Measurements from ENCODE around the gene ESPNL. TPM values are rescaled to one million over a fixed set of nuclear protein-coding genes. Genes with fewer than 3 reads are reported as not detected.

ESPNL gene
- total and polyA plus RNA-seq, 7 donors = 0.04 to 0.32 (median 0.16) TPM; not detected in 1

- Histone ChIP-seq H3K36me3 (ENCODE audit: insufficient read depth in 1 of 2, low read depth in 1 of 2) (no peaks in the 10 kb centered on the region), H3K4me3 (no peak overlapping the region), H3K9me3 (peaks cover 3% of the 10 kb centered on the region), H3K27me3 (ENCODE audit: insufficient read depth in 3 of 3, low read length in 2 of 3) (no peaks in the 10 kb centered on the region), H3K4me1 (peaks cover 7% of the 10 kb centered on the region), H3K27ac (no peak overlapping the region)
- peak; percentile 9 to 36 for DNase-seq
- no peak for TF ChIP-seq CTCF (IDR thresholded peaks at IDR 0.05)
- peak in 1 of 4 donors; percentile 6 for ATAC-seq
- WGBS, 3 donors = 90% methylated on average over 28 of the region's 28 CpGs
- intact Hi-C loops (cut with DNase I) = no loop called here
These were observed 7.6 kb downstream of the ESPNL start for GRCh38 chr2:238107525-238108422.

- Histone ChIP-seq H3K27me3 (ENCODE audit: insufficient read depth in 3 of 3, low read length in 2 of 3) (no peaks in the 10 kb centered on the region), H3K4me1 (peaks cover 7% of the 10 kb centered on the region), H3K27ac (peak overlapping the region; percentile 36), H3K9me3 (peaks cover 3% of the 10 kb centered on the region), H3K36me3 (ENCODE audit: insufficient read depth in 1 of 2, low read depth in 1 of 2) (no peaks in the 10 kb centered on the region), H3K4me3 (no peak overlapping the region)
- TF ChIP-seq CTCF (IDR thresholded peaks at IDR 0.05) = no peak
- intact Hi-C loops (cut with DNase I) = no loop called here
- WGBS, 3 donors = 35 to 38% (median 38%) methylated on average over 17 to 19 of the region's 19 CpGs
- ATAC-seq (peak; percentile 71 to 89 (median 80)), DNase-seq (peak; percentile 20 to 61)
These were observed 8.5 kb downstream of the ESPNL start for GRCh38 chr2:238108423-238109183.

GRCh38 chr2:238113611-238114010, 13.5 kb downstream of the ESPNL start:
- intact Hi-C loops (cut with DNase I) = no loop called here
- H3K4me1 ChIP-seq = peaks cover 3% of the 10 kb centered on the region
- no peak overlapping the region for H3K27ac ChIP-seq
- DNase-seq (no peak), ATAC-seq (no peak)
- H3K27me3 ChIP-seq (ENCODE audit: insufficient read depth in 3 of 3, low read length in 2 of 3) = no peaks in the 10 kb centered on the region
- WGBS, 3 donors = 89 to 94% (median 94%) methylated on average over 13 of the region's 13 CpGs
- no peak overlapping the region for H3K4me3 ChIP-seq
- peaks cover 3% of the 10 kb centered on the region for H3K9me3 ChIP-seq
- no peaks in the 10 kb centered on the region for H3K36me3 ChIP-seq (ENCODE audit: insufficient read depth in 1 of 2, low read depth in 1 of 2)
- TF ChIP-seq CTCF (IDR thresholded peaks at IDR 0.05) = no peak

GRCh38 chr2:238114331-238114841, 14.2 kb downstream of the ESPNL start:
- Histone ChIP-seq H3K27me3 (ENCODE audit: insufficient read depth in 3 of 3, low read length in 2 of 3) (no peaks in the 10 kb centered on the region), H3K4me1 (no peaks in the 10 kb centered on the region), H3K36me3 (ENCODE audit: insufficient read depth in 1 of 2, low read depth in 1 of 2) (no peaks in the 10 kb centered on the region), H3K4me3 (no peak overlapping the region), H3K27ac (no peak overlapping the region), H3K9me3 (peaks cover 3% of the 10 kb centered on the region)
- intact Hi-C loops (cut with DNase I) = no loop called here
- no peak for TF ChIP-seq CTCF (IDR thresholded peaks at IDR 0.05)
- DNase-seq = peak in 1 of 2 donors; percentile 37
- no peak for ATAC-seq
- 76 to 86% (median 83%) methylated on average over 16 of the region's 16 CpGs for WGBS, 3 donors

All from psoas muscle (tissue), 8 donors.